NCI-H524 treated with DMSO at 0.1 percent for 48 hours (cell line): ENCODE measurements around the gene PCGF1.

ENCODE experiments used
- DNase-seq: peaks from one replicate; lab custom pipeline; 2025; lab: John Stamatoyannopoulos, UW

The PCGF1 gene

DNA sequence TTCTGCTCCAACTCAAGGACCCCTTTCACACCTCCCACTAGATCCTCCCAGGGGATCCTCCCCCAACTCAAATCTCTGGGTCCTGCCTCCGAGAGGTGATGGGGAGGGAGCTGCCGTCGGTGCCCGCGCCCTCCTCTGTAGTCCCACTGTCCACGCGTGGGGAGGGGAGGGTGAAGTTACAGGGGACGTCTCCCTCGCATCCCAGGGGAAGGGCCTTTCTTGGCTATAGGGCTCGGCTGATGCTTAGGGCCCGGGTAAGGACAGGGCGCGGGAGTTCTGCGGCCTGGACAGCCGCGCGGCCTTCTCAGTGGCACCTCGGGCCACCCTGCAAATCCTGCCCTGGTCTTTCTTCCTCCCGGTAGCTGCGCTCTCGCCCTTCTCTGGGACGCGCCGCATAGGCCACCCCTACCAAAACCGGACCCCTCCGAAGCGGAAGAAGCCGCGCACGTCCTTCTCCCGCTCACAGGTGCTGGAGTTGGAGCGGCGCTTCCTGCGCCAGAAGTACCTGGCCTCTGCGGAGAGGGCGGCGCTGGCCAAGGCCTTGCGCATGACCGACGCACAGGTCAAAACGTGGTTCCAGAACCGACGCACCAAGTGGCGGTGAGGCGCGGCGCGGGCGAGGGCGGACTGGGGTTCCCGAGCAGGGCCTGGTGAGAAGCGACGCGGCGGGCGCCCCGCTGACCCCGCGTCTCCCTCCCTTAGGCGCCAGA lies 7.9 kb upstream of the PCGF1 start:
- no peak for DNase-seq

DNA sequence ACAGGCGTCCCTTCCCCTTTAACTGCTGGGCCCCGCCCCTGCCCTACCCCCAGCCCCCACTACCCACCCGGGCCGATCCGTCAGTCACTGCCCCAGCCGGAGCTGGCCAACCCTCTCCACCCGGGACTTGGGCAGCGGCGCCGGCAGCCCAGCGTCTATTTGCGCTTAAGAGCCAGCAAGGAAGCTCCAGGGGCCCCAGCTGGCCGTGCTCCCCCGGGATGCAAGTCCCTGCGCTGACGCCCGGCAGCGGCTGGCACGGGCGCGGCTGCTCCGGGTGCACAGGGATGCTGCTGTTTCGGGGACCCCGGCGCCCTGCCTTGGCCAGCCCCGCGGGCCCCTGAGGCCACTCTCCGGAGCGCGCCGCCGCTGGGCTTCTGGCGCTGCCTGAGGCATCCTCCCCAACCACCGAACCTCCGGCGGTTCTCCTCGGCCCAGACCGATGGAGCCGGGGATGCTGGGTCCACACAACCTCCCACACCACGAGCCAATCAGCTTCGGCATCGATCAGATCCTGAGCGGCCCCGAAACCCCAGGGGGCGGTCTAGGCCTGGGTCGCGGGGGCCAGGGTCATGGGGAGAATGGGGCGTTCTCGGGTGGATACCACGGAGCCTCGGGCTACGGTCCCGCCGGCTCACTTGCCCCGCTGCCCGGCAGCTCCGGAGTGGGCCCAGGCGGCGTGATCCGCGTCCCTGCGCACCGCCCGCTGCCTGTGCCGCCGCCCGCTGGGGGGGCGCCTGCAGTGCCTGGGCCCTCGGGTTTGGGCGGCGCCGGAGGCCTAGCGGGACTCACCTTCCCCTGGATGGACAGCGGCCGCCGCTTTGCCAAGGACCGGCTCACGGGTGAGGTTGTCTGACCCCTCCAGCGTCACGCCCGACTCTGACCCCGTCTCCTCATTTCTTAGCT lies 7.1 kb upstream of the PCGF1 start, which contains the start of gene TLX2:
TSS of gene TLX2 (plus strand) at position 83 of the 903 bp plus-strand sequence. CDS start at position 440, 357 bp downstream.
- DNase-seq: no peak

GRCh38 chr2:74513605-74514367 lies 6.3 kb upstream of the PCGF1 start:
- DNase-seq: no peak

- no peak for DNase-seq
Observed at GRCh38 chr2:74512744-74513604, 5.5 kb upstream of the PCGF1 start.

DNA sequence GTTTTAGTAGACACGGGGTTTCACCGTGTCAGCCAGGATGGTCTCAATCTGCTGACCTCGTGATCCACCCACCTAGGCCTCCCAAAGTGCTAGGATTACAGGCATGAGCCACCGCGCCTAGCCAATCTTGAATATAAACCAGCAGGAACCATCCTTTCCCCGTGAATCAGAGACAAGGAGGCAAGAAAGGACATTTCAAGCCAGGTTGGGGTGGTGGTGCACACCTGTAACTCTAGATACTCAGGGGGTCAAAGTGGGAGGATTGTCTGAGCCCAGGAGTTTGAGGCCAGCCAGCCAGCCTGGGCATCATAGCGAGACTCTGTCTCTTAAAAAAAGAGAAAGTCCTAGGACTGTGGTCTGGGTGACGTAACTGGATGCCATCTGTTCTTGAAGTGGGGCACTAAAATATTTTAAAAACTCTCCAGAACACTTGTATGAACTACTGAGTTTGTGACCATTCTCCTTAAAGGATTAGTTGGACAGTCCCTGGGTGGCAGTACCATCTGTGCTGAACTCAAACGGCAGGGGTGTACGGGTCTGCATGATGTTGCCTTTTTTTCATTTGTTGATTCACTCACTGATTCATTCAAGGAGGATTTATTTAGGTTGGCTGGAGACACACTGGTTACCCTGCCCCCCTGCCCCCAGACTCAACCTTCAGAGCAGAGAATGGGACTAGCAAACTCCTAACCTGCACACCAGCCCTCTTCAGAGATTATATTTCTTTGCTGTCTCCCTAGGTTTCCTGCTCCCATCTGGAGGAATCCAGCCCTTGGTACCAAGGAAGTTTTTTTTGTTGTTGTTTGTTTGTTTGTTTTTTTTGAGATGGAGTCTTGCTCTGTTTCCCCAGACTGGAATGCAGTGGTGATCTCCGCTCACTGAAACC lies 3.9 kb upstream of the PCGF1 start:
- DNase-seq: peak; percentile 85

GRCh38 chr2:74510272-74510671 lies 2.8 kb upstream of the PCGF1 start:
- no peak for DNase-seq

DNA sequence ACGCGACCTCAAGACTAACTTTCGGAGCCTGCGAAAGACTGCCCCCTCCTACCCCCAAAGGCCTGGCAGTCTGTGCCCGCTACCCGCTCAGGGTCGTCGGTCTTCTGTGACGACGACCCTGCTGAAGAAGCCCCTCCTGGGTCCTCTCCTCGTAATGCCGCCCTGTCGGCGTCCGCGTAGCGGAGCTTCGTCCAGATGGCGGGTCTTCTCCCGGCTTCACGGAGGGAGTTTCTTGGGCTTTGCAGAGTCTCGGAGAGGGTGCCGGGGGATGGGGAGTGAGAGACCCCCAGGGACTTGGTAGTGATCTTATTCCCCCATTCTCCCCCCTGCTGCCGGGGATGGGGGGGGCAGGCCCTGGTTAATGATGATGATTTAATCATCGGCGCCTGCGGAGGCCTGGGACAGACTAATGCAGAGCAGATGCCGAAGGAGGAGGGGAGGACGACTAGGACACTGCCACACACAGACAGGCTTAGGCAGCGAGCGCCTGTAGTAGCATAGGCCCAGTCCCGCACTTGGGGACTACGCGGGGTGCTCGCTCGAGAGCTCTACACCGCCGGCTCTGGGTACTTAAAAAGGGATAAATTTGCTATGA lies 528 bp upstream of the PCGF1 start:
- peak; percentile 57 for DNase-seq

DNA sequence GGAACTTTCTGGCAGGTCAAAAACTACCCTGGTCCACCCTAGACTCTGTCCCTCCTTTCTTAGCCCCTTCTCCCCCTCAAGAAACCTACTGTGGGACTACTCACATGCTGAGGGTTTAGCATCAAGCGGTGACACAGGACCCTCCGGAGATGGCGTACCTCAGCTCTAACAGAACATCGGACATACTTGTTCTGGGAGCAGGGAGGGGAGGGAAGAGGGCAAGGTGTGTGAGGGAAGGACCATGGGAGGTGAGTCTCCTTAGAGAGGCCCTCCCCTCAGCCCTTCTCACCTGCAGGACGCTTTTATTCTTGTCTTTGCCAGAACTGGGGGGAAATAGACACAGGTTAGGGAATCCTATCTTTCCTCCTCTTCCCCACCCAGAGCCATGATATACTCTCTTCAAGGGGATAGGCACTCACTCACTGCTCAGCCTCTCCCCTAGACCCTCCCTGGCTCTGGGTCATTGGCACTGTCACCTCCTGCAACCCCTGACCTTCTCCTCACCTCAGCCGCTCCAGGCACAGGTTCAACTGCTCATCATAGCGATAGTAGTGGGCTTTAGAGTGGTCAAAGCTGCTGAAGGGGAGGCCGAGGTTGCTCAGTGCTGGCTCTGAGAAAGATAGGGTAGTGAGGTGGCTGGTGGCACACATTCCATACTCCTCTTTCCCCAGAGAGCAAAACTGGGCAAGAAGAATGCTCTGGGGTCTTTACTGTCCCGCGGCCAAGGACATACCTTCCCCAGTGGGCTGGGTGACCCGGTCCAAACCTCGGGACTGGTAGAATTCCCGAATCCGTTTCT lies 1.8 kb downstream of the PCGF1 start:
- no peak for DNase-seq

- DNase-seq: no peak
Observed at GRCh38 chr2:74504591-74504990, 2.9 kb downstream of the PCGF1 start.

- no peak for DNase-seq
Observed at GRCh38 chr2:74503506-74504475, 3.7 kb downstream of the PCGF1 start.

DNA sequence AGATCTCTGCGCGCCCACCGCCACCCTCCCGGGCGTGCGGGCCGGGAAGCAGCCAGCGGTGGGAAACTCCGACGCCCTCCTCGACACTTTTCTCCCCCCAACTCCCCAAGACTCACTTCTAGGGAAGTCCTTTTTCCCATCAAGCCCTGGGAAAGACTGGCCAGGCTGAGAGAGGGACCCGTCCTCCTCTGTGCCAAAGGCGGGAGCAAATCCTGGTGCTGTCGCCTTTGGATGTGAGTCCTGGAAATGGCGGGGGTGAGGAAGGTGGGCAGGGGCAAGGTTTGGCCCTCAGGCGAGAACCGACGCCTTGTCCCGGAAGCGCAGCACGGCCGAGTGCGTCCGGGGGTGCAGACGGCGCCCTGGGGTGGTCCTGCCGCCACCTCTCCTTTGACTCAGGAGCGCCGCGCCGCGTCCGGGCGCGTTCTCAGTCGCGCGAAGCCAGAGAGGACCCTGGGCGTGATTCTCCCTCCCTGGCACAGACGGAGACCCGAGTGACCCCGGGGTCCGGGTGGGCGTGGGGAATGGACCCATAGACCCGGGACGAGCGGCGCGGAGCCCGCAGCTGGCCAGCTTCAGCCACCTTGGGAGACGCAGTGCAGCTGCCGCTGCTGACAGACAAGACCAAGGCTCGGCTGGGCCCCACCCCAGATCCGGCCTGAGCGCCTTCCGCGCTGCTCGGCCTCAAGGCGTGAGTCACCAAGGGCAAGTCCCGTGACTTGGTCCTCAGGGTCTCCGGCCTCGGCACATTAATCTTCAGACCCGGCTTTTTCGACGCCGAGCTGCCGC lies 4.6 kb downstream of the PCGF1 start:
- no peak for DNase-seq

DNA sequence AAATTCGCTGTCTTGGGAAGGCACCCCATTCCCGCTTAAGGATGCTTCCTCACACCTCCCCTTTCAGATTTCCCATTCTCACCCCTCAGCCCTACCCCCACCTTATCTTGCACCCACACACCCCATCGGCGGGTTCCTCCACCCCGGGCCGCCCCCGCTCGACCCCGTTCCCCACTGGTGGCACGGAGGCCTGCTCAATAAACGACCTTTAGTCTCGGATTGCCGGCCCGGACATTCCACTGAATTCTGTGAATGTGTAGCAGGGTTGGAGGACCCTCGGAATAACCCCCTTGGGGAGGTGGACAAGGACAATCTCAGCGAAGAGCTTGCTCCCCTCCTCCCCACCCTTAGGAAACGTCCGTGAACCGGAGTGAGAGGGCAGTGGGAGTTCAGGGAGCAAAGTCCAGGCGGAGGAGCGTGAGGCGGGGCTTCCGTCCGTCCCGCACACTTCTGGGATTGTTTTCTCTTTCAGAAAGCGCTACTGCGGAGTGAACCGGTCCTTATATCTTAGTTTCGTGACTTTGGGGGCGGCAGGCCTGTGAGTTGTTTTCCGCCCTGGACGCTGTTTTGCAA lies 5.3 kb downstream of the PCGF1 start:
- DNase-seq: no peak

DNA sequence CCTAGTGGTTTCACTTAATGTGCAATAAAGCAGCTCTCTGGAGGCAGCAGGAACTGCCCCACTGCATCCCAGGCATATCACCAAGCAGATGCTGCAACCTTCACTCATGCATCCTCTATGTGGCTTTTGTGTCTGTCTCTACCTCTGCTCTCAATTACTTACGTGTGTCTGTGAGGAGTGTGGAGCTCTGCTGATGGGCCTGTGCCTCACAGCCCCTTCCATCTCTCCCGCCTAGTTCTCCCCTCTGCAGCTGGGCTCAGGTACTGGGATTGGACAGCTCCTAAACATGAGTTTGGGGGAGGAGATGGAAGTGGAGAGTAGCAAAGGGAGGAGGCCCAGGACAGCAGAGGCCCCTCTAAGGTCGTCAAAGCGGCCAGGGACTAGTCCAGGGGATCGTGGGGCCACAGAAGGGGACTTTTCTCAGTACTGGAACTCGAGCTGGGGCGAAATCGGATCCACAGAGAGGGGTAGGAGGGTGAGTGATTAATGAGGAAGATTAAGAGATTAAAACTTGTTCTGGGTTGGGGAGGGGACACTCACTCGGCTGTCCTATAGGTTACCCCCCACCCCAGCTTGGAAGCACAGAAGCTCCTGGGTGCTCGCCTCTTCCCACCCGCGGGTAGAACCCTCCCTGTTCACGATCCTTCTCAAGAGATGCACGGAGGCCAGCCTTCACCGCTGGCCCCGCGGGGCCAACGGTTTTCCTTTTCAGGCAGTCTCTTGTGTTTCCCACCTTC lies 6.0 kb downstream of the PCGF1 start:
- DNase-seq: no peak

- DNase-seq: no peak
Observed at GRCh38 chr2:74500578-74500946, 6.9 kb downstream of the PCGF1 start.

- DNase-seq: no peak
Observed at GRCh38 chr2:74499940-74500577, 7.4 kb downstream of the PCGF1 start.
